ENCODE measurements around the gene SFSWAP. TPM values are rescaled to one million over a fixed set of nuclear protein-coding genes. Genes with fewer than 3 reads are reported as not detected.
"Not testable (repeated sequence)": the region's sequence is repeated elsewhere in the genome, so short reads cannot be mapped to it uniquely, and the experiment has no call there.

The SFSWAP gene
- total RNA-seq: 78.9 and 83.3 TPM in 2 replicates
- long read RNA-seq, partial matches to known transcripts: 5 of 8 reads
- long read RNA-seq, other reads (novel, unspliced or antisense): 3 of 8 reads

- H3K27me3 Mint-ChIP-seq (ENCODE audit: low read depth): no peaks in the 10 kb centered on the region
- peak; percentile 66 for DNase-seq (ENCODE audit: low read depth, low spot score)
- peak within 1 kb of the TSS; percentile 100 for H3K27ac Mint-ChIP-seq (ENCODE audit: unreplicated experiment)
- H3K4me1 Mint-ChIP-seq: peaks cover 24% of the 10 kb centered on the region
- peak within 1 kb of the TSS; percentile 98 for H3K4me3 Mint-ChIP-seq
- no peak for TF ChIP-seq CTCF (conservative IDR thresholded peaks at IDR 0.05)
- peaks cover 13% of the 10 kb centered on the region for H3K36me3 Mint-ChIP-seq (ENCODE audit: low read depth)
- peaks cover 3% of the 10 kb centered on the region for H3K9me3 Mint-ChIP-seq
These were observed at the start of gene SFSWAP for GRCh38 chr12:131710464-131711457. SFSWAP (plus strand) TSS chr12:131711090; CDS start chr12:131711230, 140 bp downstream.

GRCh38 chr12:131661170-131661985 lies 49.5 kb upstream of the SFSWAP start:
- not testable (repeated sequence) for H3K27ac Mint-ChIP-seq (ENCODE audit: unreplicated experiment); DNase-seq (ENCODE audit: low read depth, low spot score); H3K4me3 Mint-ChIP-seq; H3K9me3 Mint-ChIP-seq; H3K4me1 Mint-ChIP-seq; H3K36me3 Mint-ChIP-seq (ENCODE audit: low read depth)
- peaks cover 14% of the 10 kb centered on the region for H3K27me3 Mint-ChIP-seq (ENCODE audit: low read depth)

GRCh38 chr12:131661986-131662288 lies 49.0 kb upstream of the SFSWAP start:
- not testable (repeated sequence) for H3K4me3 Mint-ChIP-seq; H3K27ac Mint-ChIP-seq (ENCODE audit: unreplicated experiment); H3K36me3 Mint-ChIP-seq (ENCODE audit: low read depth); H3K9me3 Mint-ChIP-seq; DNase-seq (ENCODE audit: low read depth, low spot score); H3K4me1 Mint-ChIP-seq
- peaks cover 12% of the 10 kb centered on the region for H3K27me3 Mint-ChIP-seq (ENCODE audit: low read depth)

DNA sequence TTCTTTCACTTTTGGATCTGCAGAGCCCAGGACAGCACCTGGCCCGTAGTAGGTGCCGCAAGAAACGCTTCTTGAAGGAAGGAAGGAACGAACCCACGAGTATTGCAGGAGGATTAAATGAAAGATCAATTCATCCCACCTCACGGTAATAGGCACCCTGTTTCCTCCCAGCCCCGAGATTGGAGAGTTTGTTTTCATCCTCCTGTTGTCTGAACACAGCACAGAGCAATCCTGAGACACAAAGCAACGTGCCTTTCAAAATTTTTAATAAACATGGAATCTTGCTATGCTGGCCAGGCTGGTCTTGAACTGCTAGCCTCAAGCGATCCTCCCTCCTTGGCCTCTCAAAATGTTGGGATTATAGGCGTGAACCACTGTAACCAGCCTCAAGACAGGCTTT lies 48.5 kb upstream of the SFSWAP start:
- H3K4me3 Mint-ChIP-seq; H3K27ac Mint-ChIP-seq (ENCODE audit: unreplicated experiment); H3K36me3 Mint-ChIP-seq (ENCODE audit: low read depth); DNase-seq (ENCODE audit: low read depth, low spot score); H3K4me1 Mint-ChIP-seq; H3K9me3 Mint-ChIP-seq: not testable (repeated sequence)
- peaks cover 10% of the 10 kb centered on the region for H3K27me3 Mint-ChIP-seq (ENCODE audit: low read depth)

DNA sequence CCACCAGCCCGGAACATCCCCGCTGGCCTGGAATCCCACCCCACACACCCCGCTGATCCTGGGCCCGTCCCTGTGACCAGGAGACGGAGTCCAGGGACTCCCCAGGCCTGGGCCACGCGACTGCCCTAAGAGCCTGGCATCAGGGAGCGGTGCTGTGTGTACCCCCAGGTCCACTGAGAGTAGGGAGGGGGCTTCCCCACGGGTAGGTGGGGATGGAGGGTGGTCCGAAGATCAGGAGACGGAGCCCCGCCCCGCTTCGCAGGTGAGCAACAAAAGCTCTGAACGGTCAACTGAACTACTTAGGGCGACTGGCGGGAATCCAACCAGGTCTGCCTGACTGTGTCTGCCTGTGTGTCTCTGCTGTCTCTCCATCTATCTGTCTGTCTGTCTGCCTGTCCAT lies 45.2 kb upstream of the SFSWAP start:
- H3K36me3 Mint-ChIP-seq (ENCODE audit: low read depth); H3K4me3 Mint-ChIP-seq; H3K9me3 Mint-ChIP-seq; DNase-seq (ENCODE audit: low read depth, low spot score); H3K27me3 Mint-ChIP-seq (ENCODE audit: low read depth); H3K27ac Mint-ChIP-seq (ENCODE audit: unreplicated experiment): not testable (repeated sequence)
- H3K4me1 Mint-ChIP-seq: peaks cover 14% of the 10 kb centered on the region

DNA sequence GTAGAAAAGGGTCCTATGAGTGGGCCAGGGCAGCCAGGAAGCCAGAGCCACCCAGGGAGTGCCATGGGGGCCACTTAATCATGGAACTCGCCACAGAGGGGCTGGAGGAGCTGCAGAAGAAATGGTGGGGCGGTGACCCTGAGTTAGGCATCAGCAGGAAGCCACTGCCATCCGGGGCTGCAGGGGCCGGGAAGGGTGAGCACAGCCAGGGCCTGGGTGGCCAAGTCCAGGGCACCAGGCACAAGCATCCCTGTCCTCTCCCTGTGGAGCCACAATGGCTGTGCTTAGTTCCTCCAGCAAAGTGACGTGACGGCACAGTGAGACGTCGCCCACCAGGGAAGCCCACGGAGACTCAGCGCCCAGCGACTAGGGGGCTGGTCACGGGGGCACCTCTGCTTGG lies 44.4 kb upstream of the SFSWAP start:
- not testable (repeated sequence) for DNase-seq (ENCODE audit: low read depth, low spot score); H3K27ac Mint-ChIP-seq (ENCODE audit: unreplicated experiment); H3K9me3 Mint-ChIP-seq; H3K4me3 Mint-ChIP-seq; H3K27me3 Mint-ChIP-seq (ENCODE audit: low read depth); H3K36me3 Mint-ChIP-seq (ENCODE audit: low read depth)
- peaks cover 14% of the 10 kb centered on the region for H3K4me1 Mint-ChIP-seq

GRCh38 chr12:131666978-131667601 lies 43.8 kb upstream of the SFSWAP start:
- Mint-ChIP-seq H3K27ac (ENCODE audit: unreplicated experiment) (peak overlapping the region; percentile 91), H3K4me1 (peaks cover 14% of the 10 kb centered on the region)
- not testable (repeated sequence) for H3K9me3 Mint-ChIP-seq; H3K4me3 Mint-ChIP-seq; DNase-seq (ENCODE audit: low read depth, low spot score); H3K36me3 Mint-ChIP-seq (ENCODE audit: low read depth); H3K27me3 Mint-ChIP-seq (ENCODE audit: low read depth)

DNA sequence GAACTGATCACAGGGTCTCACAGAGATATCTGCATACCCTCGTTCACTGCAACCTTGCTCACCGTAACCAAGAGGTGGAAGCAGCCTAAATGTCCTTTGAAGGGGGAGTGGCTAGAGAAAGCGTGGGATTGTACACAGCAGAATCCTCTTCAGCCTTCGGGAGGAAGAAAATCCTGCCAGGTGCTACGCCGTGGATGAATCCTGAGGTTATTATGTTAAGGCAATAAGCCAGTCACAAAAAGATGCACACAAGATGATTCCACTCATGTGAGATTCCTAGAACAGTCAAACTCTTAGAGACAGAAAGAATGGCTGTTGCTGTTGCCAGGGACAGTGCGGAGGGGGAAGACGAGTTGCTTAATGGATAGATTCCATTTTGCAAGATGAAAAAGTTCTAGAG lies 39.6 kb upstream of the SFSWAP start:
- H3K27me3 Mint-ChIP-seq (ENCODE audit: low read depth): no peaks in the 10 kb centered on the region

More for the DNA sequence above, 39.6 kb upstream of the SFSWAP start:
- Mint-ChIP-seq H3K9me3 (peaks cover 5% of the 10 kb centered on the region), H3K4me1 (peaks cover 15% of the 10 kb centered on the region), H3K27ac (ENCODE audit: unreplicated experiment) (no peak overlapping the region), H3K36me3 (ENCODE audit: low read depth) (no peaks in the 10 kb centered on the region), H3K4me3 (no peak overlapping the region)
- TF ChIP-seq CTCF (conservative IDR thresholded peaks at IDR 0.05): no peak
- no peak for DNase-seq (ENCODE audit: low read depth, low spot score)

Data from neural crest cell (in vitro differentiated cells).